Vagina (tissue), 2 donors: ENCODE data around the gene HBEGF.

ENCODE experiments used
- CTCF ChIP-seq, 3 experiments: fragments of 450-650 bp in 2 of 3; fragments of 200-600 bp in 1 of 3; sonication (generic) in 1 of 3; IDR thresholded peaks; one replicate each; pipeline ENCODE4 v1.5.1; 2017 to 2019; ENCODE audit warnings: antibody characterized with exemption in 3 of 3, mild to moderate bottlenecking in 2 of 3, moderate library complexity in 2 of 3
- POLR2A ChIP-seq, 2 donors: fragments of 450-650 bp; IDR thresholded peaks; one replicate each; pipeline ENCODE4 v1.6.1; 2017; ENCODE audit warnings: antibody characterized with exemption in 2 of 2, mild to moderate bottlenecking in 2 of 2, moderate library complexity in 2 of 2
- POLR2AphosphoS5 ChIP-seq, 2 donors: sonication (generic); formaldehyde crosslinking; IDR thresholded peaks; one replicate each; pipeline ENCODE4 v1.9.0; 2017; ENCODE audit warnings: antibody characterized with exemption in 2 of 2, mild to moderate bottlenecking in 2 of 2, low read depth in 1 of 2; ENCODE audit not compliant: insufficient read depth in 1 of 2

- no peak for TF ChIP-seq CTCF (IDR thresholded peaks at IDR 0.05)
- no peak for TF ChIP-seq POLR2A (IDR thresholded peaks at IDR 0.05)
- TF ChIP-seq POLR2AphosphoS5 (IDR thresholded peaks at IDR 0.05; ENCODE audit: insufficient read depth in 1 of 2, low read depth in 1 of 2) = peak; percentile 60 to 98
These were observed 43.4 kb downstream of the HBEGF start, which contains the start of gene PFDN1 for GRCh38 chr5:140302786-140303639.
